NCI-H526 treated with DMSO at 0.1 percent for 48 hours (cell line): Measurements from ENCODE around the gene CAPN11.
"Not testable (repeated sequence)": the region's sequence is repeated elsewhere in the genome, so short reads cannot be mapped to it uniquely, and the experiment has no call there.

ENCODE experiments used
- DNase-seq: peaks from one replicate; lab custom pipeline; 2025; lab: John Stamatoyannopoulos, UW

CAPN11 gene

DNA sequence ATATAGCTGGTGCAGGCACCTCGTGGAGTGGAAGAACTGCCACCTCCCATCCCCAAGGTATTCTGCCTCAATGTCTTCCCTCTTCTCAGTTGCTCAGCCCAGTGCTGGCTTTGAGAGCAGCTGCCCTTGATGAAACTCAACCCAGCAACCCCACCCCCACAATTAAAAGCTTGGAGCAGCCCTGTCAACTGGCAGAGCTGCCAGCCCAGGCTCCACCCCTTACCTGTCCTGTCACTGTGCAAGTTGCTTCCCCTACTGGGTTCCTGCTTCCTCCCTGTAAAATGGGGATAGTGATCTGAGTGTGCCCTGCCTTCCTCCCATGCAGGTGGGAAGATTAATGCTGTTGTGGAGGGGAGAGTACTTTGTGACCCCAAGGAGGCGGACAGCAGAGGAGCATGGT, 26.7 kb upstream of the CAPN11 start:
- no peak for DNase-seq

DNA sequence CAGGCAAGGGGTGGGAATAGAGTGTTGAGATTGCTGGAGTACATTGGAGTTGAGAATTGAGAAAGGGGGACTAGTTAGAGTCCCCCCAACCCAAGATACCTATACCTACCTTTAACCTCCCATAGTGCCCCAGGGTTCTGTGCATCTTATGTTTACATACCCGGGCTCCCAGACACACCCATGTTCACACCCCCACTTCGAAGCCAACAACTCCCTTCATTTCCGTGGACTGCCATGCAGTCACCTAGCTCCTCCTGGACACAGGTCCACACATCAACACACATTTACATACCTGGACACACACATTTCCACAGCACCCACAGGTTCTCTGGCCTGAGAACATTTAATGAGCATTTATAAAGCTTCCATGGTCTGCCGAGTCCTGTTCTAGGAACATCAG, 26.1 kb upstream of the CAPN11 start:
- DNase-seq = no peak

DNA sequence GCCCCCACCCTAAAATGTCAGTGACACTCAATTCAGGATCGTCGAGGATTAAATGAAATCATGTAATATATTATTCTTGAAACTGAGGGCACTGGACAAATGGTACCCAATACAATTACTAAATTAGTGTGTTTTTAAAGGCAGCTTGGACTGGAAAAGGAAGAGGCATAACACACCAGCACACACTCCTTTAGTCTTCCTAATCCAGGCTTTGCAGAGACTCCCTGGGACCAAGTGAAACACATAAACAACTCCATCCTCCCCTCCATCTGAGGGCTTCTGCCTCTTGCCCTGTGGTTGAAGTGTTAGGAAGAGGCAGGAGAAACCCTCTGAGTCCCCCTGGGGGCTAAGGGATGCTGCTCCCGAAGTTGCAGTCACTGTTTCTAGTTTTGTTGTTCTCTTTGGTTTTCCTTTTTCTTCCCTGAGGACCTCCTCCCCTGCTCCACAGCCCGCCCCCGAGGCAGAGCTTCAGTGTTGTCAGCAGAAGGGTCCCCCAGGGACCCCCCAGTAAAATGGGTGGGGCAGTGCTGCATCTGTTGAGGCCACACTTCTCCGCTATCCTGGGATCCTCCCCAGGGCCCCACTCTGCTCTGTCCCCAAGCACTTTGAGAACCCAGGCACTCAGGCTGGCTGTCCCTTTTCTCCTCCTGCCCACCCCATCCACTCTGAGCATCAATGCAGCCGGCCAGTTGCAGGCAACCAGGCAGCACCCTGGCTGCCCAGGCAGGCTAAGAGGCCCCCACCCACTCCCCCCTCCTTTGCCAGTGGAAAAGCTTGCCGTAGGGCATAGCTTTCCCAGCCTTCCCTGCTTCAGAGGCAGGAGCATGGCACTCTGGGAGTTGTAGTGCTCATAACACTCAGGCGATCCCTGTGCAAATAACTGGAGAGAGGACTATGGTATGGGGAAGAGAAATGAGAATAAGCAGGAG, 25.4 kb upstream of the CAPN11 start:
- peak; percentile 32 for DNase-seq

DNA sequence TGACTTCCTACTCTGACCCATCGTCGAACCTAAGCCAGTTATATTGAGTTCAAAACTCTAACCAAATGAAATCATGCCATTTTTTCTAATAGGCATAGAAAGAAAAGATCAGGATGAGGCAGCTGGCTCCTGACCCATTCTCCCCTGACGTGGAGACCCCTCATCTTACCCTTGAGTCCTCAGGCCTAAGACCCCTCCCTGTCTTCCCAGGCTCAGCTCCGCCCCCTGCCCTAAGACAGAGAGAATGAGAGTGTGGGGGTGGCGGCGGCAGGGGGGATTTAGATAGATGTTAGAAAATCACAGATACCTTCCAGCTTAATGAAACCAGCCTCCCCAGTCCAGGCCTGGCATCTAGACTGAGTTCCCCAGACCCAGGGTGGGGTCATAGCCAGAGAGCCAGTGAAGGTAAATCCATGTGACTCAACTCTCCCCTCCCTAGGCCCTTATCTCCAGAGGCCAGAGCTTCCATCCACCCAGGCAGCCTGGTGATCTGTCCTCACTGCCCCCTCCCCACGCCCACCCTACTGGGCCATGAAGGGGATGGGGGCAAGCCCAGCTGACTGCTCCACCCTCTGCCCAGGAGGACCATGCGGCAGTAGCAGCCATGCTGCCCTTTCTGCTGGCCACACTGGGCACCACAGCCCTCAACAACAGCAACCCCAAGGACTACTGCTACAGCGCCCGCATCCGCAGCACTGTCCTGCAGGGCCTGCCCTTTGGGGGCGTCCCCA, 24.5 kb upstream of the CAPN11 start:
- DNase-seq = no peak

DNA sequence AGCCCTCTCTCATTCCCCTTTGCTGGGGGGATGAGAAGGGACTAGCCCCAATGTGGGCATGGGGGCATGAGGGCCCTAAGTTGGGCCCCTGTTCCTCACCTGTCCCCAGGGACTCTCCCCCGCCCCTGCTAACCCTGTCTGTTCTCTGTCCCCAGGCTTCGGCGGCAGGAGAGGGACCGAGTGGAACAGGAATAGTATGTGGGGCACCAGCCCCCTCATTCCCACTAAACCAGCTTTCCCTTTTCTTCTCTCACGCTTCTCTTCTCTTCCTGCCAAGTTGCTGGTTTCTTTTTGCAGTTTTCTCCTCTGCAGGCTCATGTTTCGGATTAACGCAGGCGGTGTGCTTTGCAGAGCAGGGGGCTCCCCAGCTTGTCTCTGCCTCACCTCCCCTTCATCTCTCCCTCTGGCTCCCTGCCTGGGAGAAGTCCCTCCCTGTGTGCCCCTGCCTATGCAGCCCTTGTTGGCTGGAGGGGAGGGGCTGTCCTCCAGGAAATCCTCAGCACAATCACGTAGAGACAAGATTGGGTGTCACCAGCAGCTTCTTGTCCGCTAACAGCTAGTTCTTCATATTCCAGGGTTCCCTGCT, 23.4 kb upstream of the CAPN11 start:
- DNase-seq = no peak

DNA sequence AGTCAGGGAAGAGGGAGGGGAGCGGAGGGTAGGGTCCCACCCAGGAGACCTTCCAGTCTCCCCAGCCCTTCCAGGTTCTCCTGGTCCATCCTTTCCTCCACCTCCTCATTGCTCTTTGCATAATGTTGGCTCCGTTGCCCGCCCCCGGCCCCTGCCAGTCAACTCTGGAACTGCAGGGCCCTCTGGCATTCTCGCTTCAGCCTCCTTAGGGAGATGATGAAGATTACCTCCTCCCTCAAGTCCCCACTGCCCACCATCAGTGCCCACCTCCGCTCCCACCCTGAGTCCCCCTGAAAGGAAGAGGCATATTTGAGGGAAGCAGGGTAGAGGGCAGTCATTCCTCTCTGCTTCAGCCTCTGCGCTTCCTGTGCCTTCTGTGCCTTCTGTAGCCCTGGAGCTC, 22.7 kb upstream of the CAPN11 start:
- DNase-seq = no peak

DNA sequence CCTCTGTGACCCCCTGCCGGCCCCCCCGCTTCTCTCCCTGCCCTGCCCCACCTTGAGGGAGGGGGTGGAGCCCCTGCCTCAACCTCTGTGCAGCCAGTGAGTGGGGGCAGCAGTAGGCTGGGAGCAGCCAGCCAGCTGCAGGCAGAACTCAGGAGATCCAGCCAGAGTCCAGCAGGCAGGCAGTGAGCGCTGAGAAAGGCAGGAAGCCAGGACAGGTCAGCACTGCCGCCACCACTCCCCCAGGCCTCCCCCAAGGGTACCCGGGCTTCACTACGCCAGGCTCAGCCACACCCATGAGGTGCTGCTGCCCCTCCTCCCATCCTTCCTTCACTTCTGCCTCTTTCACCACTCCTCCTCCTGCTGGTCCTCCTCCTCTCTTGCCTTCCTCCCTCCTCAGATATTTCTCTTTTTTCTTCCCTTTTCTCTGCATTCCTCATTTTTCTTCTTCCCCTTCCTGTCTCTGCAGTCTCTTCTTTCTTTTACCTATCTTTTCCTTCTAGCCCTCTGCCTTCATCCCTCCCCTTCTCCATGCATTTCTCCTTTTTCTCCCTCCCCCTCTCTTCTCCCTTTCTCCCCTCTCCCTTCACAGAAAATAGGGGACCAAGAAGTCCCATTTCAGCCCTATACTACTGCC, 19.8 kb upstream of the CAPN11 start:
- no peak for DNase-seq

DNA sequence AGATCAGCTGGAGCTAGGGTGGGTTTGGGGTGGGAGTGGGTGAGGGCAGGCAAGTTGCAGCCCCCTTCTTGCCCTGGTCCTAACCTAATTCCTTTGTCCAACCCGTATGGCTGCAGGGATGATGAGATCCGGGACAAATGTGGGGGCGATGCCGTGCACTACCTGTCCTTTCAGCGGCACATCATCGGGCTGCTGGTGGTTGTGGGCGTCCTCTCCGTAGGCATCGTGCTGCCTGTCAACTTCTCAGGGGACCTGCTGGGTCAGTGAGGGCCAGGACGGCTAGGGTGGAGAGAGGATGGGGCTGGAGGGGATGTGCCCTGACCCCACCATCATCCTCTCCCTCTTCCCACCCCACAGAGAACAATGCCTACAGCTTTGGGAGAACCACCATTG, 19.3 kb upstream of the CAPN11 start:
- no peak for DNase-seq

DNA sequence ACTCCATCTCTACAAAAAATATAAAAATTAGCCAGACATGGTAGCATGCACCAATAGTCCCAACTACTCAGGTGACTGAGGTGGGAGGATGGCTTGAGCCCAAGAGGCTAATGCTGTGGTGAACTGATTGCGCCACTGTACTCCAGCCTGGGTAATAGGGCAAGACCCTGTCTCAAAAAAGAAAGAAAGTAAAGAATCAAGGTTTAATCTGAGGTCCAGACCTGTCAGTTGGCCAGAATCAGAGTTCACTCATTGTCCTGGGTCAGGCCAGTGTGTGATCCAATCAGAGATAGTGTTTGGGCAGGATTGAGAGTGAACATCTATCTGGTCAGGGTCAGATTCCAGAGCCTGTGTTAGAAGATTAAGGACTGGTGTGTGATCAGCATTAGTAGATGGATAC, 15.8 kb upstream of the CAPN11 start:
- DNase-seq = no peak

DNA sequence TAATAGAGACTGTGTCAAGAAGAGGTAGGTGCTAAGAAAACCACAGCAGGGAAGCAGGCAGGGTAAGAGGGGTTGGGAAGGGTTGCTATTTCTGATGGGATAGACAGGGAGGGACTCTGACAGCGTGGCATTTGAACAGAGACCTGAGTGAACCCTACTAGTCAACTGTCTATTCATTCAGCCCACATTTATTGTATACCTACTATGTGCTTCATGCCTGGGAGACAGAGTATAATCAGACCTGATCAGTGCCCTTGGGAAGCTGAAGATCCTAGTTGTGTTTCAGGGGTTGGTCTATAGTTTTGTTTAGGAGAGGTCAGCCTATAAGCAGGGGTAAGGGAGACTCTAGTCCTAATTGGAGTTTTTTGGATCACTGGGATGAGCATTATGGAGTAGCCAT, 14.9 kb upstream of the CAPN11 start:
- DNase-seq = no peak

DNA sequence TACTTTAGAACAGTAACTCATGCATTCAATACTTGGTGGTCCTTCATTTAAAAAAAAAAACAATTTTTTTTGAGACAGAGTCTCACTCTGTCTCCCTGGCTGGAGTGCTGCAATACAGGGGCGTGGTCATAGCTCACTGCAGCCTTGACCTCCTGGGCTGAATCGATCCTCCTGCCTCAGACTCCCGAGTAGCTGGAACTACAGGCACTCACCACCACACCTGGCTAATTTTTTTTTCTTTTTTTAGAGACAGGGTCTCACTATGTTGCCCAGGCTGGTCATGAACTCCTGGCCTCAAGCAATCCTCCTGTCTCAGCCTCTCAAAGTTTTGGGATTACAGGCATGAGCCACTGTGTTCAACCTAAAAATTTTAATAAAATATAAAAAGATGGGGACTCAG, 14.1 kb upstream of the CAPN11 start:
- DNase-seq = not testable (repeated sequence)

DNA sequence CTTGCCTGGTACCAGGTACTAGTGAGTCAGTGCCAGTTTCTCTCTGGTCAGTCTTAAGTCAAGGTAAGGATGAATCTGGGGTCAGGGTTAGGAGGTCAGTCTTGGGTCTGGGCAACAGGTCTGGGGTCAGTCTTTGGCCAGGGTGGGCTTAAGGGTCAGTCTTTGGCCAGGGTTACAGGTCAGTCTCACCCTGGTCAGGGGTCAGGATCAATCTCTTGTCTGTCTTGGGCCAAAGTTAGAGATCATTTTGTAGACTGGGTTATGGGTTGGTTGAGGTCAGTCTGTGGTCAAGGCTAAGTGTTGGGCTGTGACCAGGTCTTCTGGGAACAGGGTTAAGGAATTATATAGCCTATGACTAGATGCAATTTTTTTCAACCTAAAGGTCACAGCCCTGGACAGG, 12.8 kb upstream of the CAPN11 start:
- no peak for DNase-seq

DNA sequence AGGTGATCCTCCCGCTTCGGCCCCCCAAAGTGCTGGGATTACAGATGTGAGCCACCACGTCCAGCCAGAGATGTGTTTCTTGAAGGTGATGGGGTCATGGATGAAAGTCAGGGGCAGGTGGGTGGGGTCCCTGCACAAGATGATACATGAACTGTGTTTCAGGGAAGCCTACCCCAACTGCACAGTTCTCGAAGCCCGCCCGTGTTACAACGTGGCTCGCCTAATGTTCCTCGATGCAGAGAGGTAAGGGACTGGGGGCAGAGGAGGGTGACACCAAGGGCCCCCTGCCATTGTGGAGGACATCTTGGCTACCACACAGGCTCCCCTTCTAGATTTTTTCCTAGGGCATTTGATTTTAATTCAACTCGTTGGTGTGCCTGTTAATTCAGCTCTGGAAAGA, 11.9 kb upstream of the CAPN11 start:
- DNase-seq = no peak

DNA sequence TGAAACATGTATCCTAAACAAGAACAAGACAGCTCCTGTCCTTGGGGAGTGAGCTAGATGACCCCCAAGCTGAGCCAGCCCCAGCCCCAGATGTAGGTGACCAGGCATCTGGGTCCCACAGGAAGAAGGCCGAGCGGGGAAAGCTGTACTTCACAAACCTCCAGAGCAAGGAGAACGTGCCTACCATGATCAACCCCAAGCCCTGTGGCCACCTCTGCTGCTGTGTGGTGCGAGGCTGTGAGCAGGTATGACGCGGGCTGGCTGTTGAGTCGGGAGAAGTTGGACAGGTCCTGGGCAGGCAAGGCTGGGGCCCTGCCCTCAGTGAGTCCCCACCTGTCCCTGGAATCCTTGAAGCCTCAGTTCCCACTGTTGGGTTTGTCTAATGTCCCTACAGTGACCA, 11.4 kb upstream of the CAPN11 start:
- DNase-seq = no peak

DNA sequence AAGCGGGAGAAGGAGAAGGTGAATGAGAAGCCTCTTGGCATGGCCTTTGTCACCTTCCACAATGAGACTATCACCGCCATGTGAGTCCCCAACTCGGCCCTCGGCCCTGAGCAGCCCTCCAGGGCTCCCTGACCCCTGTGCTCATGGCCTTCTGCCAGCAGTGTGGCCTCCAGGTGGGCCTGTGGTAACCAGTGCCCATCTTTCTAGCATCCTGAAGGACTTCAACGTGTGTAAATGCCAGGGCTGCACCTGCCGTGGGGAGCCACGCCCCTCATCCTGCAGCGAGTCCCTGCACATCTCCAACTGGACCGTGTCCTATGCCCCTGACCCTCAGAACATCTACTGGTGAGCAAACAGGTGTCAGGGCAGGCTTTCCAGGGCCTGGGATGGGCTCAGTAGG, 10.3 kb upstream of the CAPN11 start:
- DNase-seq = no peak

DNA sequence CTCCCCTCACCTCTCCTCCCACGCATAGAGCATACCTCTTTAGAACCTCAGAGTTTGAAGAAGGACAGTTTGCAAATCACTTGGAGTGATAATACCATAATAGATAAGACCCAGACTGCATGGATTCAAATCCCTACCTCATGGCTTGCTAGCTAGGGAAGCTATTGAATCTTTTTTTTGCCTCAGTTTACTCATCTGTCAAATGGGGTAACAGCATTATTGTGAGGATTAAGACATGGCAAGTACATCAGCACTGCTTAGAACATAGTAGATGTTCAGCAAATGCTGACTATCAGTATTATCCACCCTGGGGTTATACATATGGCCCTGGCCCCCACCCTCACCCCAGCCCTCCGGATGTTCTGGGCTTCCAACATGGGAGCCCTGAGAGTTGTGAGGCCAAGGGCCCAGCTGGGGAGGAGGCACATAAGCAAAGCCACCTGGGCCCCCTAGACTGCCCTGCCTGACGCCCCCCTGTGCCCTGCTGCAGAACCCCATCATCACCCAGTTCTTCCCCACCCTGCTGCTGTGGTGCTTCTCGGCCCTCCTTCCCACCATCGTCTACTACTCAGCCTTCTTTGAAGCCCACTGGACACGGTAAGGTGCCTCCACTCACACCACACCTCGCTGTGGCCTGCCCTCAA, 9.1 kb upstream of the CAPN11 start:
- no peak for DNase-seq

DNA sequence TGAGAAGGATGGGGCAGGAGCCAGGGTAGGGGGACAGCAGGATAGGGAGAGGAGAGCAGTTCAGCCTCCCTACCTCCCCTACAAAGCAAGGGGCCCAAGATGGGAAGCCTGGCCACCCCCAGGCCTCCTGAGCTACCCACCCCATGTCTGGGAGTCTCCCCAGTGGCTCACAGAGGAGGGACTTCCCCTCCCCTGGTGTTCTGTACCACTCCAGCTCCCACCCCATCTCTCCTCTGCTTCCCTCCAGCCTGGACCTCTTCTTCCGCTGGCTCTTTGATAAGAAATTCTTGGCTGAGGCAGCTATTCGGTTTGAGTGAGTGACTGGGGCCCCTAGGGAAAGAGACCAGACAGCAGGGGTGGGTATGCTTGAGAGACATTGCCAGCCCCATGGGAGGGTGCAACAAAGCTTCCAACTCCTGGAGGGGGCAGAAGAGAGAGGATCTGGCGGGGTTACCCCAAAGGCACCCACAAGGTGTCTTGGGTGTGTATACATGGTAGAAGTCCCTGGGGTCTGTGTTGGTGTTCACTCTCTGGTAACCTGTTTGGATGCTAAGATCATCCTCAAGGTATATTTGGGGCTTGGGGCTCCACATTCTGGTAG, 8.2 kb upstream of the CAPN11 start:
- DNase-seq = no peak

DNA sequence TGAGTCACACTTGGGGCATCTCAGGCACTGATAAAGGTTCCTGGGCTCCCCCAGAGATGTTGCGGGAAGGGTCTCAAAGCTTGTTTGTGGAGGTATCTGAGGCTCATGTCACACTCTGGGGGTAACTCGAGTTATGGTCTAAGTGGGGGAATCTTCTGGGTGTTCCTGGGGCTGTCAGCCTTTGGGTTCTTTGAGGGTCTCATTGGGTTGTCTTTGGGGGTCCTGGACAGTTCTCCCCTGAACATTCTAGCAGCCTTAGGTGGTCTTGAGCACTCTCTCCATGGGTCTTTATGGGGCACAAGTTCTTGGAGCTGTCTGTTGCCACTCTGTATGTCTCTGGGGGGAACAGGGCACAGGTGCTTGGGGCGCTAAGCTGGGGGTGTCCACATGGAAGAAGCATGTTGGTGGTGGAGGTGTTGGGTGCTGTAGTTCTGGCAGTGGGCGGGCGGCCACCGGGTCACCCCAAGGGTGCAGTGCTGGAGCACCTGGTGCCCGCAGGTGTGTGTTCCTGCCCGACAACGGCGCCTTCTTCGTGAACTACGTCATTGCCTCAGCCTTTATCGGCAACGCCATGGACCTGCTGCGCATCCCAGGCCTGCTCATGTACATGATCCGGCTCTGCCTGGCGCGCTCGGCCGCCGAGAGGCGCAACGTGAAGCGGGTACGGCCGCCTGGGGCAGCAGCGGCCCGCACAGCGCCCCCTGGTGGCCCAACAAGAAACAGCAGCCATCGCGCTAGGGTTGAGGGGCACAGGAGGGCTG, 7.1 kb upstream of the CAPN11 start:
- DNase-seq = peak; percentile 8

DNA sequence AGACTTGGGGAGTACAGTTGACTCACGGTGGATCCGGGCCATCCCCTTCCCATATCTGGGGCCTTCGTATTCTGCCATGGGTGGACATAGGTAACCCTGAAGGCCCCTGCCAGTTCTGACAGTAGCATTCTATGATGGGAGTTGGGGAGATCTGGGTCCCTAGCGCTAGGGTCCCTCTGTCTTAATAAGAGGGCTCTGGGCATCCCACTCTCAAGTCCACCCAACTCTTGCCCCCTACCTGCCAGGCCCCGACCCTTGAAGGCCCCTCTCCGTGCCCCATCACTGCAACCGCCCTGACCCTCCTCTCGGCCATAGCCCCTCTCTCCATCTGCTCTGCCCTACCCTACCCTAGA, 6.5 kb upstream of the CAPN11 start:
- DNase-seq = no peak

DNA sequence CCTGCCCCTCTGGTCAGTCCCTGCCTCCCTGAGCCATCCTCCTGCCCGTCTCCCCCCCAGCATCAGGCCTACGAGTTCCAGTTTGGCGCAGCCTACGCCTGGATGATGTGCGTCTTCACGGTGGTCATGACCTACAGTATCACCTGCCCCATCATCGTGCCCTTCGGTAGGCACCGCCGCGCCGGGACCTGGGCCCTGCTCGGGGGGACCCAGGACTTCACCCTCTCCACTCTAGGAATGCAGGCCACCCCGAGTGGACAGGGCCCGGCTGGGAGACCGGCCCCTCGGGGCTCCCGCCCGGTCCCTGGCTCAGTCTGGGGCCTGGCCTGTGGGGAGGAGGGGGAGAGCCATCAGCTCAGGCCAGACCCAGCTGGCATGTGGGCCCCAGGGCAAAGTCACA, 6.1 kb upstream of the CAPN11 start:
- DNase-seq = no peak

DNA sequence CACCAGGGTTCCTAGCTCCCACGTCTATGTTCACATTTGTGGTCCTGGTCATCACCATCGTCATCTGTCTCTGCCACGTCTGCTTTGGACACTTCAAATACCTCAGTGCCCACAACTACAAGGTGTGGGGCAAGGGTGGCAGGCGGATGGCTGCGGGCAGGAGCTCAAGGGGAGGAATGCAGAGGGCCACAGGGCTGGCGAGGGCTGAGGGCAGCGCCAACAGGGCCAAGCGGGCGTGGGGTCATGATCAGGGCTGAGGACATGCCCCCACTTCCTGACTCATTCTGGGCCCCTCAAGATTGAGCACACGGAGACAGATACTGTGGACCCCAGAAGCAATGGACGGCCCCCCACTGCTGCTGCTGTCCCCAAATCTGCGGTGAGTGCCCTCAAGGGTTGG, 4.6 kb upstream of the CAPN11 start:
- DNase-seq = no peak
